Measurements from ENCODE around the gene FBXL15.

DNA sequence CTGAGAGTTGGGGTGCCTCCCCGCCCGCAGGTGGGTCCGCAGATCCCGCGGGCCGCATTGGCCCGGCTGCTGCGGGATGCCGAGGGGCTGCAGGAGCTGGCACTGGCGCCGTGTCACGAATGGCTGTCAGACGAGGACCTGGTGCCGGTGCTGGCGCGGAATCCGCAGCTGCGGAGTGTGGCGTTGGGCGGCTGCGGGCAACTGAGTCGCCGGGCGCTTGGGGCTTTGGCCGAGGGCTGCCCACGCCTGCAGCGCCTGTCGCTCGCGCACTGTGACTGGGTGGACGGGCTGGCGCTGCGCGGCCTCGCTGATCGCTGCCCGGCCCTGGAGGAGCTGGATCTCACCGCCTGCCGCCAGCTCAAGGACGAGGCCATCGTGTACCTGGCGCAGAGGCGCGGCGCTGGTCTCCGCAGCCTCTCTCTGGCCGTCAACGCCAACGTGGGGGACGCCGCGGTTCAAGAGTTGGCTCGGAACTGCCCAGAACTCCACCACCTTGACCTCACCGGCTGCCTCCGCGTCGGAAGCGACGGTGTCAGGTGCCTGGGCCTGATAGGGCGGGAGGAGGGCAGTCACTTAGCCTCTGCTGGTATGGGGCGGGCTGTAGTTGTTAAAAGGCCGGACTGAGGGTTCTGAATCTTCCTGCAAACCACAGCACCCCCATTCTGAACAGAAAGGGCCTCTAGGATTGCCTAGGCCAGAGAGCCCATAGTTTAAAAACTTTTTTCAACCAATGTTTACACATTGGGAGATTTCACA, 1.3 kb downstream of the FBXL15 start:
- TF ChIP-seq, protein P1, sequence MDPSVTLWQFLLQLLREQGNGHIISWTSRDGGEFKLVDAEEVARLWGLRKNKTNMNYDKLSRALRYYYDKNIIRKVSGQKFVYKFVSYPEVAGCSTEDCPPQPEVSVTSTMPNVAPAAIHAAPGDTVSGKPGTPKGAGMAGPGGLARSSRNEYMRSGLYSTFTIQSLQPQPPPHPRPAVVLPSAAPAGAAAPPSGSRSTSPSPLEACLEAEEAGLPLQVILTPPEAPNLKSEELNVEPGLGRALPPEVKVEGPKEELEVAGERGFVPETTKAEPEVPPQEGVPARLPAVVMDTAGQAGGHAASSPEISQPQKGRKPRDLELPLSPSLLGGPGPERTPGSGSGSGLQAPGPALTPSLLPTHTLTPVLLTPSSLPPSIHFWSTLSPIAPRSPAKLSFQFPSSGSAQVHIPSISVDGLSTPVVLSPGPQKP (IDR thresholded peaks at IDR 0.05; ENCODE audit: borderline replicate concordance, low read depth, low read length) = no peak
- no peak for TF ChIP-seq POLR2A (IDR thresholded peaks at IDR 0.05; ENCODE audit: low read depth, low read length)
- TF ChIP-seq FOS (IDR thresholded peaks at IDR 0.05; ENCODE audit: low read depth, low read length) = no peak
- no peak for TF ChIP-seq MAFK (IDR thresholded peaks at IDR 0.05; ENCODE audit: low read depth, low read length)
- TF ChIP-seq, protein P2, sequence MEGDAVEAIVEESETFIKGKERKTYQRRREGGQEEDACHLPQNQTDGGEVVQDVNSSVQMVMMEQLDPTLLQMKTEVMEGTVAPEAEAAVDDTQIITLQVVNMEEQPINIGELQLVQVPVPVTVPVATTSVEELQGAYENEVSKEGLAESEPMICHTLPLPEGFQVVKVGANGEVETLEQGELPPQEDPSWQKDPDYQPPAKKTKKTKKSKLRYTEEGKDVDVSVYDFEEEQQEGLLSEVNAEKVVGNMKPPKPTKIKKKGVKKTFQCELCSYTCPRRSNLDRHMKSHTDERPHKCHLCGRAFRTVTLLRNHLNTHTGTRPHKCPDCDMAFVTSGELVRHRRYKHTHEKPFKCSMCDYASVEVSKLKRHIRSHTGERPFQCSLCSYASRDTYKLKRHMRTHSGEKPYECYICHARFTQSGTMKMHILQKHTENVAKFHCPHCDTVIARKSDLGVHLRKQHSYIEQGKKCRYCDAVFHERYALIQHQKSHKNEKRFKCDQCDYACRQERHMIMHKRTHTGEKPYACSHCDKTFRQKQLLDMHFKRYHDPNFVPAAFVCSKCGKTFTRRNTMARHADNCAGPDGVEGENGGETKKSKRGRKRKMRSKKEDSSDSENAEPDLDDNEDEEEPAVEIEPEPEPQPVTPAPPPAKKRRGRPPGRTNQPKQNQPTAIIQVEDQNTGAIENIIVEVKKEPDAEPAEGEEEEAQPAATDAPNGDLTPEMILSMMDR (conservative IDR thresholded peaks at IDR 0.05; ENCODE audit: low read depth, low read length) = no peak
- no peak for TF ChIP-seq CEBPB (IDR thresholded peaks at IDR 0.05; ENCODE audit: low read depth, low read length)
- no peak for TF ChIP-seq RCOR1 (IDR thresholded peaks at IDR 0.05; ENCODE audit: insufficient replicate concordance, low read length)
- no peak for TF ChIP-seq RFX5 (IDR thresholded peaks at IDR 0.05; ENCODE audit: low read depth, low read length)
- TF ChIP-seq MXI1 (IDR thresholded peaks at IDR 0.05; ENCODE audit: borderline replicate concordance, low read depth, low read length) = no peak
- TF ChIP-seq MAZ (IDR thresholded peaks at IDR 0.05; ENCODE audit: borderline replicate concordance, low read depth, low read length) = no peak
- no peak for TF ChIP-seq RAD21 (IDR thresholded peaks at IDR 0.05; ENCODE audit: low read length)
- no peak for TF ChIP-seq SMC3 (IDR thresholded peaks at IDR 0.05; ENCODE audit: low read depth, low read length)
